IPS-18a (cell line): ENCODE results near the gene SCRT2.

Experiments
- H3K27ac ChIP-seq: one replicate; pipeline ENCODE4 v1.5.1; 2013; ENCODE audit warnings: low read length
- H3K27me3 ChIP-seq: one replicate; pipeline ENCODE4 v1.6.1; 2013; ENCODE audit warnings: mild to moderate bottlenecking, low read length; ENCODE audit not compliant: control insufficient read depth, insufficient read depth
- H3K36me3 ChIP-seq: one replicate; pipeline ENCODE4 v1.6.1; 2013; ENCODE audit warnings: low read depth, low read length; ENCODE audit not compliant: control insufficient read depth
- H3K4me1 ChIP-seq: one replicate; pipeline ENCODE4 v1.6.1; 2013; ENCODE audit warnings: low read depth, low read length; ENCODE audit not compliant: control insufficient read depth
- H3K4me3 ChIP-seq: one replicate; pipeline ENCODE4 v1.5.1; 2013; ENCODE audit warnings: low read length
- H3K9ac ChIP-seq: one replicate; pipeline ENCODE4 v1.6.1; 2013; ENCODE audit warnings: mild to moderate bottlenecking, low read length, moderate library complexity
- H3K9me3 ChIP-seq: one replicate; pipeline ENCODE4 v1.6.1; 2013; ENCODE audit warnings: low read depth, low read length; ENCODE audit not compliant: control insufficient read depth

SCRT2 gene

GRCh38 chr20:620246-620645, 55.4 kb downstream of the SCRT2 start:
- Histone ChIP-seq H3K27me3 (no peaks in the 10 kb centered on the region), H3K4me3 (no peak overlapping the region), H3K9ac (no peak overlapping the region), H3K4me1 (peaks cover 6% of the 10 kb centered on the region), H3K27ac (no peak overlapping the region), H3K36me3 (no peaks in the 10 kb centered on the region), H3K9me3 (no peaks in the 10 kb centered on the region)

- Histone ChIP-seq H3K9me3 (no peaks in the 10 kb centered on the region), H3K27ac (no peak overlapping the region), H3K36me3 (no peaks in the 10 kb centered on the region), H3K4me3 (no peak overlapping the region), H3K27me3 (no peaks in the 10 kb centered on the region), H3K9ac (no peak overlapping the region), H3K4me1 (peaks cover 6% of the 10 kb centered on the region)
These were observed 56.6 kb downstream of the SCRT2 start for GRCh38 chr20:618980-619379.

- Histone ChIP-seq H3K9ac (no peak overlapping the region), H3K9me3 (no peaks in the 10 kb centered on the region), H3K27ac (no peak overlapping the region), H3K36me3 (no peaks in the 10 kb centered on the region), H3K4me1 (peaks cover 6% of the 10 kb centered on the region), H3K4me3 (no peak overlapping the region), H3K27me3 (no peaks in the 10 kb centered on the region)
These were observed 57.5 kb downstream of the SCRT2 start for GRCh38 chr20:617934-618690.

- Histone ChIP-seq H3K27me3 (peaks cover 17% of the 10 kb centered on the region), H3K27ac (no peak overlapping the region), H3K4me3 (no peak overlapping the region), H3K36me3 (no peaks in the 10 kb centered on the region), H3K9ac (no peak overlapping the region), H3K9me3 (no peaks in the 10 kb centered on the region), H3K4me1 (peaks cover 5% of the 10 kb centered on the region)
These were observed 60.1 kb downstream of the SCRT2 start for GRCh38 chr20:615514-615913.

- no peak overlapping the region for H3K27ac ChIP-seq
- peaks cover 35% of the 10 kb centered on the region for H3K27me3 ChIP-seq
- no peak overlapping the region for H3K9ac ChIP-seq
- no peak overlapping the region for H3K4me3 ChIP-seq
- no peaks in the 10 kb centered on the region for H3K36me3 ChIP-seq
- H3K9me3 ChIP-seq: no peaks in the 10 kb centered on the region
- peaks cover 15% of the 10 kb centered on the region for H3K4me1 ChIP-seq
These were observed 63.8 kb downstream of the SCRT2 start for GRCh38 chr20:611843-612185.
